ENCODE data around the gene RNGTT.
A peak's percentile ranks its signal among the peaks of the same experiment; 100 is the strongest.

RNGTT gene

GRCh38 chr6:88963139-88964090 lies at the start of gene RNGTT:
TSS of gene RNGTT (minus strand) at chr6:88963618. CDS start at chr6:88963409, 209 bp downstream.
- peak within 1 kb of the TSS; percentile 96 for H3K4me3 ChIP-seq (ENCODE audit: low read length)
- TF ChIP-seq CTCF (conservative IDR thresholded peaks at IDR 0.05; ENCODE audit: low read length) = no peak; the same call in 1 of the 2 replicates
- DNase-seq (ENCODE audit: low read depth) = peak; percentile 97

- H3K4me3 ChIP-seq (ENCODE audit: low read length) = no peak overlapping the region
- DNase-seq (ENCODE audit: low read depth) = no peak
- TF ChIP-seq CTCF (conservative IDR thresholded peaks at IDR 0.05; ENCODE audit: low read length) = no peak
These were observed 48.0 kb upstream of the RNGTT start for GRCh38 chr6:89011436-89011835.

GRCh38 chr6:89010825-89011224 lies 47.4 kb upstream of the RNGTT start:
- no peak overlapping the region for H3K4me3 ChIP-seq (ENCODE audit: low read length)
- TF ChIP-seq CTCF (conservative IDR thresholded peaks at IDR 0.05; ENCODE audit: low read length) = no peak
- no peak for DNase-seq (ENCODE audit: low read depth)

- TF ChIP-seq CTCF (conservative IDR thresholded peaks at IDR 0.05; ENCODE audit: low read length) = no peak
- no peak for DNase-seq (ENCODE audit: low read depth)
- H3K4me3 ChIP-seq (ENCODE audit: low read length) = no peak overlapping the region
These were observed 46.2 kb upstream of the RNGTT start for GRCh38 chr6:89009624-89010059.

- no peak overlapping the region for H3K4me3 ChIP-seq (ENCODE audit: low read length)
- DNase-seq (ENCODE audit: low read depth) = no peak
- no peak for TF ChIP-seq CTCF (conservative IDR thresholded peaks at IDR 0.05; ENCODE audit: low read length)
These were observed 45.5 kb upstream of the RNGTT start for GRCh38 chr6:89008815-89009374.

GRCh38 chr6:89008001-89008814 lies 44.8 kb upstream of the RNGTT start:
- no peak for DNase-seq (ENCODE audit: low read depth)
- TF ChIP-seq CTCF (conservative IDR thresholded peaks at IDR 0.05; ENCODE audit: low read length) = no peak
- H3K4me3 ChIP-seq (ENCODE audit: low read length) = no peak overlapping the region
